H1 (cell line): ENCODE data around the gene GSTM2.
"Not testable (repeated sequence)": the region's sequence is repeated elsewhere in the genome, so short reads cannot be mapped to it uniquely, and the experiment has no call there.

Experiments
- ATF2 ChIP-seq: IDR thresholded peaks from 2 replicates; pipeline ENCODE4 v1.6.1; 2012; ENCODE audit warnings: low read length, inconsistent platforms
- CHD1 ChIP-seq: IDR thresholded peaks from 2 replicates; pipeline ENCODE4 v1.6.1; 2012; ENCODE audit warnings: low read depth, low read length, improper control_type of control experiment
- CHD7 ChIP-seq: fragments of 300-600 bp; sonication (generic); IDR thresholded peaks from 2 replicates; pipeline ENCODE4 v1.7.1; 2012; ENCODE audit warnings: low read length, moderate library complexity, mild to moderate bottlenecking, inconsistent platforms; ENCODE audit not compliant: insufficient replicate concordance
- CTCF ChIP-seq, 3 experiments: IDR thresholded peaks; 1 replicate in 2 of 3; 2 replicates in 1 of 3; pipeline versions ENCODE4 v1.5.1 to v1.6.1; 2011; ENCODE audit warnings: low read length in 3 of 3, mild to moderate bottlenecking in 3 of 3, inconsistent platforms in 2 of 3, low read depth in 1 of 3, moderate library complexity in 1 of 3; ENCODE audit not compliant: insufficient read depth in 1 of 3; ENCODE audit errors: control extremely low read depth in 1 of 3
- JUN ChIP-seq: IDR thresholded peaks from 2 replicates; pipeline ENCODE4 v1.6.1; 2011; ENCODE audit warnings: low read depth, mild to moderate bottlenecking, improper control_type of control experiment, low read length
- KDM5A ChIP-seq: fragments of 200-600 bp; IDR thresholded peaks from 2 replicates; pipeline ENCODE4 v1.7.1; 2012; ENCODE audit warnings: mild to moderate bottlenecking, low read length, inconsistent platforms, mixed read lengths
- POLR2A ChIP-seq, 2 experiments: IDR thresholded peaks; 1 replicate in 1 of 2; 2 replicates in 1 of 2; pipeline ENCODE4 v1.6.1; 2011; ENCODE audit warnings: low read depth in 2 of 2, low read length in 2 of 2, mild to moderate bottlenecking in 2 of 2; ENCODE audit errors: control extremely low read depth in 1 of 2
- POLR2AphosphoS5 ChIP-seq: IDR thresholded peaks from 2 replicates; pipeline ENCODE4 v1.6.1; 2011; ENCODE audit warnings: low read depth, low read length
- RAD21 ChIP-seq, 2 experiments: IDR thresholded peaks in 1 of 2; conservative IDR thresholded peaks in 1 of 2; 2 replicates each; pipeline ENCODE4 v1.6.1; 2011; ENCODE audit warnings: low read depth in 2 of 2, low read length in 2 of 2, improper control_type of control experiment in 1 of 2, inconsistent platforms in 1 of 2, mild to moderate bottlenecking in 1 of 2, moderate library complexity in 1 of 2
- SP4 ChIP-seq: IDR thresholded peaks from 2 replicates; pipeline ENCODE4 v1.6.1; 2012; ENCODE audit warnings: low read length, inconsistent platforms
- YY1 ChIP-seq: IDR thresholded peaks from 2 replicates; pipeline ENCODE4 v1.6.1; 2011; ENCODE audit warnings: low read depth, mild to moderate bottlenecking, low read length

GRCh38 chr1:109694400-109694799 lies 26.5 kb downstream of the GSTM2 start:
- not testable (repeated sequence) for TF ChIP-seq CTCF (IDR thresholded peaks at IDR 0.05; ENCODE audit: control extremely low read depth in 1 of 3, insufficient read depth in 1 of 3, low read depth in 1 of 3, low read length in 3 of 3); KDM5A; POLR2AphosphoS5; YY1; RAD21 (IDR thresholded peaks at IDR 0.05 in 1 of 2, conservative IDR thresholded peaks at IDR 0.05 in 1 of 2; ENCODE audit: low read depth in 2 of 2, low read length in 2 of 2); CHD1; POLR2A (IDR thresholded peaks at IDR 0.05; ENCODE audit: control extremely low read depth in 1 of 2, low read depth in 2 of 2, low read length in 2 of 2); JUN; ATF2; CHD7; SP4
